Daoy (cell line): ENCODE measurements around the gene KLHDC8B. TPM values are rescaled to one million over a fixed set of nuclear protein-coding genes. Genes with fewer than 3 reads are reported as not detected.
A peak's percentile ranks its signal among the peaks of the same experiment; 100 is the strongest.
"Not testable (repeated sequence)": the region's sequence is repeated elsewhere in the genome, so short reads cannot be mapped to it uniquely, and the experiment has no call there.

Experiments used
- DNase-seq: peaks from one replicate; pipeline ENCODE4 v3.0.0-alpha.2; 2015; ENCODE audit warnings: low read depth
- total RNA-seq: library from RNA; depleted of rRNA; stranded (reverse); fragments of >200 nt; shearing (Covaris generic); gene quantifications from 2 replicates; pipeline ENCODE4 v1.2.3, GENCODE V29; 2014; rRNA removed

The KLHDC8B gene
- total RNA-seq, 1 experiment from 2014 or later, result 3.2 TPM

DNA sequence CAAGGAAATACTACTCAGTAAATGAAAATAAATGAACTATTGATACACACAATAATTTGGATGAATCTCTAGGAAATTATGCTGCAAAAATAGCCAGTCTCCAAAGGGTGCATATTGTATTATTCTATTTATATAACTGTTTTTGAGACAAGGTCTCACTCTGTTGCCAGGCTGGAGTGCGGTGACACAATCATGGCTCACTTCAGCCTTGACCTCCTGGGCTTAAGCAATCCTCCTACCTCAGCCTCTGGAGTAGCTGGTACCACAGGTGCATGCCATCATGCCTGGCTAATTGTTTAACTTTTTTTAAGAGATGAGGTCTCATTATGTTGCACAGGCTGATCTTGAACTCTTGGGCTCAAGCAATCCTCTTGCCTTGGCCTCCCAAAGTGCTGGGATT is 12.5 kb downstream of the KLHDC8B start:
- DNase-seq, result no peak

DNA sequence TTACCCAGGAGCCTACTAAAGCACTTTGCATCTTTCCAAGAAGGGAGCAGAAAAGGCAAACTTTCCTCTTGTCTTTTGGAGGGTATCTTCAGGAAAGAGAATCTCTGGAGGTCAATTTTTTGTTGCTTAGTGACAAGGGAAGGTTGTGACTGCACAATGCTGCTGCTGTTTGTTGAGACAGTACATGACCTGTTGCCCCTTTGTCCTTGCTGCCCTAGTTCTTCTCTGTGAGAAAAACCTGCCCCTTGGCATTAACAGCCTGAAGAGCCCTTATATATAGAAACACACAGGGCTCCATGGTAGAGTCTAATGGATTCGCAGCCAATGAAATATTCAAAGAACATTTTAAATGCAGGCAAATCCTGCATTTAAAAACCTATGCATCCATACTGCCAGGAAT is 20.3 kb downstream of the KLHDC8B start:
- no peak for DNase-seq

DNA sequence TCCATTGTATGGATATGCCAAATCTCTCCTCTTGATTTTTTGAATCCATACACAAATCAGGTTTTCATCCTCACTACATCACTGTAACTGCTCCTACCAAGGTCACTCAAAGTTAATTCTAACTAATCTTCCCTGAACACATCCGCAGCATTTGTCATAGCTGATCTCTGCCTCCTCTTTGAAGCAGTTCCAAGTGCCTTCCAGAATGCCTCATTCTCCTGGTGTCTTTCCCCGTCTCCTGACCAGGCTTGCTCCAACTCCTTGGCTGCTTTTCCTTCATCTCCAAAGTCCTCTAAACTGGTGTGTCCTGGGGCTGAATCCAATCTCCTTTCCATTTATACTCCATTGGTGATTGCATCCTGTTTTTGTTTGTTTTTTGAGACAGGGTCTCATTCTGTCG is 26.8 kb downstream of the KLHDC8B start:
- DNase-seq, result no peak

DNA sequence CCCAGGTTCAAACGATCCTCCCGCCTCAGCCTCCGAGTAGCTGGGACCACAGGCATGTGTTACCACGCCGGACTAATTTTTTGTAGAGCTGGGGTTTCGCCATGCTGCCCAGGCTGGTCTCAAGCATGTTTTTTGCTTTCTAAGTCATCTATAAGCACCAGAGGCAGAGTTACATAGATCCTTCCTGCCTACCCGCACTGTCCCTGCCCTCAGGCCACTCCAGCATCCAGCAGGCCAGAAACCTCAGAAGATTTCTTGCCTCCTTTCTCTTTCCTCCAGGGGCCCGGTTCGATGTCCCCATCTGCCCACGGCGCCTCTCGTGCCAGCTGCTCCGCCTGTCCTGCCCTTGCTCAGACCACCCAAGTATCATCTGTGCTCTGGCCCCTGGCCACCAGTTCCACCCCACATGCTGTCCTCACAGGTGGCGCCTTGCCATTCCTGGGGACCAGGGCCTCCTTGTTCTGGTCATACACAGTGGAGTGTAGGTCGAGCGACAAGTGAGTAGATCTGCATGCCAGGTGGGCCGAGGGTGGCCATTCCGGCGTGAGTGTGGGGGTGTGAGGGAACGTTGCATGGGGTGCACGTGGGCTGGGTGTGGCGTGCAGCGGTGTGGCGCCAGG is 27.3 kb downstream of the KLHDC8B start:
- DNase-seq, result no peak

DNA sequence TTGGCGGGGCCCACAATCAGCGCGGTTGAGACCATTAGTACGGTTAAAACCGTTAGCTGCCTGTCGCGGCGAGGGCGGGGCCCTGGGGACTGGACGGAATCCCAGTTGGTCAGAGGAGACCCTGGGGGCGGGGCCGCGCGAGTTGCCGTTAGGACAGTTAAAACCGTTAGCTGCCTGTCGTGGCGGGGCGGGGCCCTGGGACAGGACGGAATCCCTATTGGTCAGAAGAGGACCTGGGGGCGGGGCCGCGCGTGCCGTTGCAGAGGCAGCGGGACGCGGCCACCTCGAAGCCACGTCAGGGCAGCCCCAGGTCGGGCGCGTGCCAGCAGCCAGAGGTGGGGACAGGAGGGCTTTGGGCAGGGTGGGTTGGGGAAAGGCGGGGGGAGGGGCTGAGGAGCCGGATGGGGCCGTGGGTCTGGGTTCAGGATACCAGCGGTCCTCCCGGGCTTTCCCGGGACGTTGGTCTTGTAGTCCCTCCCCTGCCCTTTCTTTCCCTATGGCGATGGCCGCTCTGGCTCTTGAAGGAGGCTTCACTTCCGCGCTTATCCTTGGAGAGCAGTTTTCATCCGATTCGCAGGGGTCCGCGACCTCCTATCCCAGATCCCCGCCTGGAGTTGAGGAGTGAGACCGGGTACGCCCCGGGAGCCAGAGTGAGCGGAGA is 28.0 kb downstream of the KLHDC8B start:
- no peak for DNase-seq

DNA sequence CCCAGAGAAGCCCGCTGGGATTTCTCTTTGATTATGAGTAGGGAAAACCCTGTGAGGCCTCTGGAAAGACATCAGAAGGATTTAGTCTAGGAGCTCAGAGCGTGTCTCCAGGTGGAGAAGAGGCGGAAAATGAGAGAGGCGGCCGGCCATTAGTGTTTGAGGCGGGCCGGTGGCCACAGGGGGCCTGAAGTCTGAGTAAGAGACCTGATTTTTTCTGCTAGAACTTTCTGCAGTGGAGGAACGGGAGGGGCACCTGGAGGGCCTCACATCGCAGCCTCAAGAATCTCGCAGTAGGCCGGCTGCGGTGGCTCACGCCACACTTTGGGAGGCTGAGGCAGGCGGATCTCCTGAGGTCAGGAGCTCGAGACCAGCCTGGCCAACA is 28.5 kb downstream of the KLHDC8B start:
- no peak for DNase-seq

DNA sequence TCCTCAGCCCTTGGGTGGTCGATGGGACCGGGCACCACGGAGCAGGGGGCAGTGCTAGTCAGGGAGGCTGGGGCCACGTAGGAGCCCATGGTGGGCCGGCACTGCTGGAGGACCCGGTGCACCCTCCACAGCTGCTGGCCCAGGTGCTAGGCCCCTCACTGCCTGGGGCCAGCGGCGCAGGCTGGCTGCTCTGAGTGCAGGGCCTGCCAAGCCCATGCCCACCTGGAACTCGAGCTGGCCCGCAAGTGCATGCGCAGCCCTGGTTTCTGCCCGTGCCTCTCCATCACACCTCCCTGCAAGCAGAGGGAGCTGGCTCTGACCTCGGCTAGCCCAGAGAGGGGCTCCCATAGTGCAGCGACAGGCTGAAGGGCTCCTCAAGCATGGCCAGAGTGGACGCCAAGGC is 42.1 kb downstream of the KLHDC8B start:
- no peak for DNase-seq

DNA sequence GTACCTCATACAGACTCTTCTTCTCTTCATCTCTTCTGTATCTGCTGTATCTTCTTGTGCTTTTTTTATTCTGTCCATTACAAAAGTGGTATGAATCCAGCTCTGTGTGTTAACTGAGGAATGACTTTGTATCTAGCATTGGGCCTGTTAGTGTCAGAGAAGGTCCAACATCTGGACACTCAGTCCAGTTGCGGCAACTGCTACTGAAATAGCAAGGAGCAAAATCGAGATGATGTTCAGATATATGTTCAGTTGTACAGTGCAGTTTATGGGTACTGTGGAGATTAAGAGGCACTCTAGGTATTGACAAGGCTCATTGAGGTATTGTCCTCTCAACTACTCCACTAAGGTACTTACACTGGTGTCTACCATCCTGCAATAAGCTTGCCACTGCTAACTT is 42.6 kb downstream of the KLHDC8B start:
- DNase-seq, result no peak

GRCh38 chr3:49216687-49217086 is 45.3 kb downstream of the KLHDC8B start:
- DNase-seq, result not testable (repeated sequence)

- not testable (repeated sequence) for DNase-seq
Observed at GRCh38 chr3:49217108-49217507, 45.7 kb downstream of the KLHDC8B start.

- no peak for DNase-seq
Observed at GRCh38 chr3:49217688-49218470, 46.5 kb downstream of the KLHDC8B start.

- peak; percentile 77 for DNase-seq
Observed at GRCh38 chr3:49218471-49218989, 47.1 kb downstream of the KLHDC8B start.

DNA sequence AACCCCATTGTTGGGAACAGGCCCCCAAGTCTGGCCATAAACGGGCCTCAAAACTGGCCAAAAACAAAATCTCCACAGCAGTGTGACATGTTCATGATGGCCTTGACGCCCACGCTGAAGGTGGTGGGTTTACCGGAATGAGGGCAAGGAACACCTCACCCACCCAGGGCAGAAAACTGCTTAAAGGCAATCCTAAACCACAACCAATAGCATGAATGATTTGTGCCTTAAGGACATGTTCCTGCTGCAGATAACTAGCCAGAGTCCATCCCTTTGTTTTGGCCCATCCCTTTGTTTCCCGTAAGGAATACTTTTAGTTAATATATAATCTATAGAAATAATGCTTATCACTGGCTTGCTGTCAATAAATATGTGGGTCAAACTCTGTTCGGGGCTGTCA is 47.7 kb downstream of the KLHDC8B start:
- no peak for DNase-seq

- DNase-seq, result not testable (repeated sequence)
Observed at GRCh38 chr3:49220985-49221563, 49.7 kb downstream of the KLHDC8B start.

GRCh38 chr3:49222002-49222401 is 50.6 kb downstream of the KLHDC8B start:
- DNase-seq, result no peak

Other genes with a start within 250 kb of the KLHDC8B start
- gene P4HTM, start 181.4 kb upstream of the KLHDC8B start, total RNA-seq, result 11.1 and 23.2 TPM in 2 replicates
- 32.6 and 33.3 TPM in 2 replicates for gene WDR6, start 164.2 kb upstream of the KLHDC8B start, total RNA-seq
- 36.2 and 47.6 TPM in 2 replicates for gene DALRD3, start 153.0 kb upstream of the KLHDC8B start, total RNA-seq
- gene NDUFAF3, start 149.5 kb upstream of the KLHDC8B start, total RNA-seq, result 60.1 and 65.4 TPM in 2 replicates
- gene IMPDH2, start 142.2 kb upstream of the KLHDC8B start, total RNA-seq, result 180 and 202 TPM in 2 replicates
- 42.9 and 51.8 TPM in 2 replicates for gene QRICH1, start 77.5 kb upstream of the KLHDC8B start, total RNA-seq
- gene QARS1, start 66.8 kb upstream of the KLHDC8B start, total RNA-seq, result 129 and 160 TPM in 2 replicates
- gene USP19, start 50.8 kb upstream of the KLHDC8B start, total RNA-seq, result 46.5 and 82.0 TPM in 2 replicates
- gene LAMB2, start 38.5 kb upstream of the KLHDC8B start, total RNA-seq, result 30.2 and 40.1 TPM in 2 replicates
- 18.6 and 21.2 TPM in 2 replicates for gene CCDC71, start 5.3 kb upstream of the KLHDC8B start, total RNA-seq
- gene C3orf62, start 105.6 kb downstream of the KLHDC8B start, total RNA-seq, result 0.74 and 0.86 TPM in 2 replicates
- gene USP4, start 168.5 kb downstream of the KLHDC8B start, total RNA-seq, result 8.9 and 10.2 TPM in 2 replicates
- 240 and 299 TPM in 2 replicates for gene GPX1, start 186.8 kb downstream of the KLHDC8B start, total RNA-seq
- gene RHOA, start 240.4 kb downstream of the KLHDC8B start, total RNA-seq, result 273 and 298 TPM in 2 replicates
- gene TCTA, start 240.8 kb downstream of the KLHDC8B start, total RNA-seq, result 7.8 and 10.2 TPM in 2 replicates